CD1c-positive myeloid dendritic cell (primary cell): ENCODE measurements around the gene PBX4.
"Not testable (repeated sequence)": the region's sequence is repeated elsewhere in the genome, so short reads cannot be mapped to it uniquely, and the experiment has no call there.

Source experiments
- DNase-seq: peaks from one replicate; pipeline ENCODE4 v3.0.0-alpha.2; 2016; ENCODE audit errors: extremely low spot score

PBX4 gene

DNA sequence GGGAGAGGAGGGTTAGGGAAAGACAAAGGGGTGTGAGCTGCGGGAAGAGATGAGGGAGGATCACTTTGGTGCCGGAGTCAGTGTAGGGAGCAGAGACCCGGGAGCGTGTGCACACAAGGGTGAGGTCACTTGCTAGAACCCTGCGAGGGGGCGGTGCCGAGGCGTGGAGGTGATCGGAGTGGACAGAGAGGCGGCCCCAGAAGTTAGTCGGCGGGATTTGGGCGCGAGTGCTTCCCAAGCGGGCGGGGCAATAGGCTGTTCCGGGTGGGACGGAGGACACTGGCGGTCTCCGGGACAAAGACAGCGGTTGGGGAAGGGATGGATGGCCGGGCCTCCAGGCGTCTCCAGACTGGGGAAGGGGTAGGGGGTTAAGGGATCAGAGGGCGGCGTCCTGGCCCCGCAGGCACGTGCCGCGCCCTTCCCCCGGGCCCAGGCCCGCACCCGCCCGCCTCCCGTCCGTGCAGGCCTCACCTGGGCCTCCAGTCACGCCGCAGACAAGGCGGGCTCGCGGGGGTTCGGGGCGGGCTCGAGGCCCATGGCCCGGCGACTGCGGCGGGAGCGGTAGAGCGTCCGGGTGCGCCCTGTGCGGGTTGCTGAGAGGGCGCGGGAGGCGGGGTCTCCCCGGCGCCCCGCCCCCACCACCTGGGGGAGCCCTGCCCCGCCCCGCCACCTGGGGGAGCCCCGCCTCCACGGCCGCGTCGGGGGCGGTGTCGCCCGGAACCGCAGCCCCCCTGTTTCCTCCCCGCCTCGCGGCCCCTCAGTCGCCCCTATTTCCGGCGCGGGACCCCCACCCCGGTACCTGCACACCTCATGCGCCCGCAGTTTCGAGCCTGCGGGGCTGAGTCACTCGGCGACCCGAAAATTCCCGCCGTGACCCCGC, 9.4 kb upstream of the PBX4 start, which contains the start of gene LPAR2:
LPAR2 (minus strand) TSS at position 600 of the 880 bp plus-strand sequence. CDS start 945 bp downstream, outside the sequence.
- peak; percentile 54 for DNase-seq

DNA sequence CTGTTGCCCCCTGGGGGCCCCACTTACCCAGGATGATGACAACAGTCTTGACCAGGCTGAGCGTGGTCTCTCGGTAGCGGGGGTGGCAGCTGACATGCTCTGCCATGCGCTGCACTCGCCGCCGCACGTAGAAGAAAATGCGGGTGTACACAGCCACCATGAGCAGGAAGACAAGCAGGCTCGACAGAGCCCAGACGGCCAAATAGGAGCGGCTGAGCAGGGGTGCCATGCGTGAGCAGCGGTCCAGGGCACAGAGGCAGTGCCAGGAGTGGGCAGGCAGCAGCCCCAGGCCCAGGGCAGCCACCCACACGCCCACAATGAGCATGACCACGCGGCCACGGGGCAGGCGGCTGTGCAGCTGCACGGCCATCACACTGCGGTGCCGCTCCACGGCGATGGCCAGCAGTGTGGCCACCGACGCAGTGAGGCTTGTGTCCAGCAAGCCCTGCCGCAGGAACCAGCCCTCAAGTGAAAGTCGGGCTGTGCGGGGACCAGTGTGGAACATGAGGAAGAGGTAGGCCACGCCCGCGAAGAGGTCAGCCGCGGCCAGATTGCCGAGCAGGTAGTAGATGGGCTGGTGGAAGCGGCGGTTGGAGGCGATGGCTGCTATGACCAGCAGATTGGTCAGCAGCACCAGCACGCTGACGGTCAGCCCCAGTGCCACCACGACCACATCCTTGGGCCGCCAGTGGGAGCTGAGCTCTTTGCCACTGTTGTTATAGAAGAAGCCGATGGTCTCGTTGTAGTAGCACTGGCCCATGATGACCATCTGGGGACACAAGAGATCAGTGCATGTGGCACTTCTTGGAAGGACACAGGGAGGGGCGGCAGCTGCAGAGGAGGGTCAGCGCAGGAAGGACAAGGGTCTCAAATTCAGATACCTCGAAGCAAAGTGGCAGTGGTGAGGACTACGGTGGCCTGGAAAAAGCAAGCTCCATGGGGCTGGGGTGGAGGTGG, 8.3 kb upstream of the PBX4 start:
- DNase-seq, result no peak

DNA sequence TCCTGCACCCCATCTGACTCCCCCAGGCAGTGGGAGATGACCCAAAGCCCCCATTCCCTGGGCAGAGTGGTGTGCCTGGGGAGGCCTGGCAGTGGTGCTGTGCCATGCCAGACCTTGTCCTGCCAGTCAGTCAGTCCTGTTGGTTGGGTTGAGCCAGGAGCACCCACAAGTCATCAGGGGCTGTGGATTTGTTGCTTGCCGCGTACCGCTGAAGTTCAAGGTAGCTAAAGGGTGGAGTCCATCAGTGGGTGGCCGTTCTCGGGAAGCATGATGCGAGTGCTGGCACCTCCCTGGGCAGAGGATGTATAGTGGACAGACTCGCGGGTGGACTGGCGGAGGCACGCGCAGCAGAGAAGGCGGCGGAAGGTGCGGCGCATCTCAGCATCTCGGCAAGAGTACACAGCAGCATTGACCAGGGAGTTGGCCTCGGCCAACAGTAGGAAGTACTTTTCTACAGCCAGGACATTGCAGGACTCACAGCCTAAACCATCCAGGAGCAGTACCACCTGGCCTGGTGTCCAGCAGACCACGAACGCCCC, 5.6 kb upstream of the PBX4 start:
- no peak for DNase-seq

DNA sequence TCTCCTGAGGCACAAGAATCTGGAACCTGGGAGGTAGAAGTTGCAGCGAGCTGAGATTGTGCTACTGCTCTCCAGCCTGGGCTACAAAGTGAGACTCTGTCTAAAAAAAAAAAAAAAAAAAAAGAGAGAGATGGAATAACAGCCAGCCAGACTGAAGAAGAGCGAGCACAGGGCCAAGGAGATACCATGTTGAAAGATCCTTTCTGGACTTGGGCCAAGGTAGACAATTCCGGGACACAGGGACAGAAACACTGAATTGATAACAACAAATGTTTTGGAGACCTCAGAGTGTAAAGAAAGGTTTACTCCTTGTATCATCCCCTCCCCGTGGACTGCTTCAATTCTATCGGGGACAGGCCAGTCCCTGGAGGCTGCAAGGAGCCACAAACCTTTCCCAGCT, 4.9 kb upstream of the PBX4 start:
- no peak for DNase-seq

DNA sequence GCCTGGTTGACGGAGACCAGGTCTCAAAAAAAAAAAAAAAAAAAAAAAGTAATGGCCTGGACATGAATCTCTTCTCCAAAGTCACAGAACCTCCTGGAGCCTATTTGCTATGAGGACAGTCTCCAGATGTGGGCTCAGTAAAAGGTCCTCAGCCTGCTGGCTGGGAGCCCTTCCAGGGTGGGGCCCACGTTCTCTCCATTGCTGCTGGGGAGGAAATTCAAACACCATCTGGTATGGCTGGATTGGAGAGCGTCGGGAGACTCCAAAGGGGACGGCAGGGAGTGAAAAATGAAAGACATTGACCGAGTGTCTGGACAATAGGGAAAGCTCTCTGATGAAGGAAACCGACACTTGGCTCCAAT, 1.3 kb upstream of the PBX4 start:
- no peak for DNase-seq

DNA sequence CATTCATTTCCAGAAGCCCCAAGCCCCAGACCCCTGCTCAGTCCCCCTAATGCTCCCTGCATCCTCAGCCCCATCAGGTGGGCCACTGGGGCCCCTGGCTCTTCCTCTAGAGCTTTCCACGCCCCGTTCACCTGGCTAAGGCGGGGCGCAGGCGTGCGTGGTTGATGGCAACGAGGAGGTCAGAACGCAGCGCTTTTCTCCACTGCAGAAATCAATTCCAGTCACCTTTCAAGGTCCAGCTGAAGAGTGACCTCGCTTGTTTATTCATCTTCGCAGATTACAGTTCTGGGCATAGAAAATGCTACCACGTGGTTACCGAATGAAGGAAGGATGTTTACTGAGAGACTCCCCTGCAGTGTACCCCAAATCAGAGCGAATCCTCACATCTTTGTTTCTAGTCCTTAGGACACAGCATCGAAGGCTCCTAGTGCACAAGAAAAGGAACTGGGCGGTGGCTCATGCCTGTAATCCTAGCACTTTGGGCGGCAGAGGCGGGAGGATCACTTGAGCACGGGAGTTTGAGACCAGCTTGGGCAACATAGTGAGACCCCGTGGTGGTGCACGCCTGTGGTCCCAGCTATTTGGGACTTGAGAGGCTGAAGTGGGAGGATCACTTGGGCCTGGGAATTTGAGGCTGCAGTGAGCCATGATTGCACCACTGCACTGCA, 828 bp upstream of the PBX4 start:
- DNase-seq, result peak; percentile 34

DNA sequence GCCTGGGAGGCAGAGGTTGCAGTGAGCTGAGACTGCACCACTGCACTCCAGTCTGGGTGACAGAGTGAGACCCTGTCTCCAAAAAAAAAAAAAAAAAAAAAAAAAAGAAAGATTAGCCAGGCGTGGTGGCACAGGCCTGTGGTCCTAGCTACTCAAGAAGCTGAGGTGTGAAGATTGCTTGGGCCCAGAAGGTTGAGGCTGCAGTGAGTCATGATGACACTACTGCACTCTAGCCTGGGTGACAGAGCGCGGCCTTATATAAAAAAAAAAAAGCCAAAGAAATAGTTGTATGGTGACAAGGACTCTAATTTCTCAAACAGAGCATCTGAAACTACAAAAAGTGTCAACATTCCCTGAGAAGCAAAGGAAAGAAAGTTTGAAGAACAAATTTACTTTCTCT, 3.4 kb downstream of the PBX4 start:
- DNase-seq, result no peak

DNA sequence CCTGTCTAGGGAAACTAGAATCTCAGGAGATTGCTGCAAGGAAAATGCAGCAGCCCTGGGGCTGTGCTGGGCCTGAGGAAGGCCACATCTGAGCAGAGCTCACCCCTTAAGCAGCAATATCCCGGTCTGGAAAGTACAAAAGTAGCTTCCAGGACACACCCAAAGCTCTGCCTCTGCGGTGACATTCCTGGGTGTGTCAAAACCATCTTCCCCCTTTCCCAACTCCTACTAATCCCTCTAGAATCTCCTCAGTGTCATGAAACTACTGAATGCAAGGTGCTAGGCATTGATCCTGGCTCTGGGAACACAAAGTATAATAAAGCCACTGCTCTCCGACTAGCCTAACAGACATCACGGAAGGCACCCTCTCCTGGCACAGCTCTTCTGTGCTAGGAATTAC, 5.0 kb downstream of the PBX4 start:
- no peak for DNase-seq

DNA sequence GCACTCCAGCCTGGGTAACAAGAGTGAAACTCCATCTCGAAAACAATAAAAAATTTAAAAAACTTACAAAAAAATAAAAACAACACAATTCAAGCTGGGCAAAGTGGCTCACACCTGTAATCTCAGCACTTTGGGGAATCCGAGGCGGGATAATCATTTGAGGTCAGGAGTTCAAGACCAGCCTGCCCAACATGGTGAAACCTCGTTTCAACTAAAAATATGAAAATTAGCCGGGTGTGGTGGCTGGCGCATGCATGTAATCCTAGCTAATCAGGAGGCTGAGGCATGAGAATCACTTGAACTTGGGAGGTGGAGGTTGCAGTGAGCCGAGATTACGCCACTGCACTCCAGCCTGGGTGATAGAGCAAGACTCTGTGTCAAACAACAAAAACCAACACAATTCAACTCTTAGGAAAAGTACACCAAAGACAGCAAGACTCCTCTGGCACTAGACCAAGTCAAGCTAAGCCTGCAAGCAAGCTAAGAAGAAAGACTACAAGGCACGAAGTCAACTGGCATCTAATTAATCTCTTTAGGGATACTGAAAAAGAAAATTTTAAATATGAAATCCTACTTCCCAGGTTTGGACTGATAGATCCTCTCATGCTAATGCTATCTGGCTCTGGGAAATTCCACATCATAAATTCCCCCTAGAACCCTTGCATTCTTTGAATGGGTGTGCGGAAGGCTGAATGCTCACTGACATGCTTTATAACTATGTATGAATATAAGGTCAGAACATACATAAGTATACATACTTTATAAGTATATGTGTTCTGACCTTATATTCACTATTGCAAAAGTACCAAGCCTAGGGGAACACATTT, 7.9 kb downstream of the PBX4 start:
- no peak for DNase-seq

DNA sequence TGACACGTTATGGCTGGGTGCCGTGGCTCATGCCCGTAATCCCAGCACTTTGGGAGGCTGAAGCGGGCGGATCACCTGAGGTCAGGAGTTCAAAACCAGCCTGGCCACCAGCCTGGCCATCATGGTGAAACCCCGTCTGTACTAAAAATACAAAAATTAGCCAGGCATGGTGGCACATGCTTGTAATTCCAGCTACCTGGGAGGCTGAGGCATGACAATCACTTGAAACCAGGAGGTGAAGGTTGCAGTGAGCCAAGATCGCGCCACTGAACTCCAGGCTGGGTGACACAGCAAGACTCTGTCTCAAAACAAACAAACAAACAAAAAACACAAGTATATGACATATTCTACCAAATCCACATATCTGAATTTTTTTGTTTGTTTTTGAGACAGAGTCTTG, 11.8 kb downstream of the PBX4 start:
- DNase-seq, result not testable (repeated sequence)

DNA sequence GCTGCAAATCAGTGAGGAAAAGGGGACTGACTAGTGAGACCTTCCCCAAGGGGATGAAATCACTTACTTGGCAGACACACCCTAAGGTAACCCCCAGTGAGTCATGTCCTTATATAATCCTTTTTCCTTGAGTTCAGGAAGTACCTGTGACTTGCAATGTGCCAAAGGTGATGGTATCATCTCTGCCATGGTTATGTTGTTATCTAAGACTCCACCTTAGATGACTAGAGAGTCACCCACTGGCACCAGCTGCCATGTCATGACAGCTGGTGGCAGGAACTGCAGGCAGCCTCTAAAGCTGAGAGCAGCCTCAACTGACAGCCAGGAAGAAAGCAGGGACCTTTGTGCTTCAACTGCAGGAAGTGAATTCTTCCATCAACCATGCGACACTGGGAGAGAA, 12.5 kb downstream of the PBX4 start:
- DNase-seq, result no peak

DNA sequence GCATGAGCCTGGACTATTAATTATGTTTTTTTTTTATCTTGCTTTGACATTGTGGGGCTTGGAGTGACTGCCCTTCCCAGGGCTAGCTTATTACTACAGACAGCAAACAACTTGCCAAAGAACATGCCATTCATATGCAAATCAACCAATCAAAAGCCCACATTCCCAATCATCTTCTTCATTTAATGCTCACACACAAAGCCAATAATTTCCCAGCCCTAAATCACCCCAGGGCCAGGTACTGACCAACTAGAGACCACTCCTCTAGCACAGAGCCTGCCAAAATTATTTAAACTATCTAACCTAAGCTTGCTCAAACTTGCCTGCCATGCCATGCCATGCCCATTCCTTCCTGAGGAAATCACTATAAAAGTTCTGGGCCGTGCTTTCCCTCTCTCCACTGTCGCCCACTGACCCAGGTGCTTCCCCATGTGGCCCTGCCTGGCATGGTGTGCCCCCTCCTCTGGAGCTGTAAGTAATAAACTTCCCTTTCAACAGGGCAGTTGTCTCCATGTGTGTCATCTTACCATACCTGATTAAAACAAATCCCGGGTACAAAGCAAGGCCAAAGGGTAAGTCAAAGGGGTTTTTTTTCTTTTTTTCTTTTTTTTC, 15.7 kb downstream of the PBX4 start:
- no peak for DNase-seq

DNA sequence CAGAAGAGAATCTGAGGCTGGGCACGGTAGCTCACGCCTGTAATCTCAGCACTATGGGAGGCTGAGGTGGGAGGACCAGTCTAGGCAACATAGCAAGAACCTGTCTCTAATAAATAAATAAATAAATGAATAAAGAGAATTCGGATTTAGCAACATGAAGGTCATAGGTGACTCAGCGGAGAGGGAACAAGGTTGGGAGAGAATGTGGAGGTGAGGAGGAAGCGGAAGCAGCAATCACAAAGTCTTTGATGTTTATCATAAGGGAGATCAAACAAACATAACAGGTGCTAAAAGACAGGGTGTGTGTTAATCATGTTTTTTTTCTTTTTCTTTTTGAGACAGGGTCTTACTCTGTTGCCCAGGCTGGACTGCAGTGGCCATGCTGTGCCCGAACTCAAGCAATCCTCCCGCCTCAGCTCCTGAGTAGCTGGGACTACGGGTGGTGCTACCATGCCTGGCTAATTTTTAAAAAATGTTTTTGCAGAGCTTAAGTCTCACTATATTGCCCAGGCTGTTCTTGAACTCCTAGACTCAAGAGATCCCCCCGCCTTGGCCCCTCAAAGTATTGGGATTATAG, 16.3 kb downstream of the PBX4 start:
- DNase-seq, result no peak

DNA sequence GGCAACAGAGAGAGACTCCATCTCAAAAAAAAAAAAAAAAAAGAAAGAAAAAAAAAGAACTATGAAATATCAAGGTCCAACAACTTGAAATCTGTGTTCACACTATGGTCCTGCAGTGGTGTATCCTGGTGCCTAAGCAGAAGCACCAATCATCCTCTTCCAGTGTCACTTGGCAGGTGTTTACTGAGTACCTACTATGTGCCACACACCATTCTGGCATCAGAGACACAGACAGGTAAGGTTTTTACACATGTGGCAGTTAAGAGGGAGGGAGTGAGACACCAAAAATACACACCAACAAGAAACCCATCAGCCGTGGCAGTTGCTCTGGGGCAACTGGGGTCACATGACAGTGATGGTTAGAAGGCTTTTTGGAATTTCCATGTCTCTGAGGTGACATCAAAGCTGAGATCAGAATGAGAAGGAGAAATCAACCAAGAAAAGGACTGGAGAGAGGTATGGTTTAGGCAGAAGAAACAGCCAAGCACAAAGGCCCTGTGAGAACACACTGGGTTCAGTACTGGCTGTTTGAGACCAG, 17.6 kb downstream of the PBX4 start:
- no peak for DNase-seq

DNA sequence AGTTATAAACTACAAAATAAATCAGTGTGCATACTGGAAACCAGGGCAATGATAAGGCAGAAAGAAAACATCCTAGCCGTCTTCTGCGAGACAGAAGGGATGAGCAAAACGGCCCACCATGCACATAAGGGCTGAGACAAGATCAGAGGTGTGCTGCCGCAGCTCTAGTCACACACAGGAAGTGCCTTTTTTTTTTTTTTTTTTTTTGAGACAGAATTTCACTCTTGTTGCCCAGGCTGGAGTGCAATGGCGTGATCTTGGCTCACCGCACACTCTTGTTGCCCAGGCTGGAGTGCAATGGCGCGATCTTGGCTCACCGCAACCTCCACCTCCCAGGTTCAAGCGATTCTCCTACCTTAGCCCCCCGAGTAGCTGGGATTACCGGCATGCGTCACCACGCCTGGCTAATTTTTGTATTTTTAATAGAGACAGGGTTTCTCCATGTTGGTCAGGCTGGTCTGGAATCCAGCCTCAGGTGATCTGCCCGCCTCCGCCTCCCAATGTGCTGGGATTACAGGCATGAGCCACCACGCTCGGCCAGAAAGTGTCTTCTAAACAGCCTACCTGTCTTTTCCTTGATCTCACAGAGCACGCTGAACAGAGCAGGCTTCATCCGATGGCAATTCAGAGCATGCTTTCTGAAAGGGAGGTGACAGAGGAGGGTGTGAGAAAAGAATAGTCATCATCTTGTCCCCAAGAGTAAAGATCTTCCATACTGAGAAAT, 19.6 kb downstream of the PBX4 start:
- DNase-seq, result not testable (repeated sequence)

DNA sequence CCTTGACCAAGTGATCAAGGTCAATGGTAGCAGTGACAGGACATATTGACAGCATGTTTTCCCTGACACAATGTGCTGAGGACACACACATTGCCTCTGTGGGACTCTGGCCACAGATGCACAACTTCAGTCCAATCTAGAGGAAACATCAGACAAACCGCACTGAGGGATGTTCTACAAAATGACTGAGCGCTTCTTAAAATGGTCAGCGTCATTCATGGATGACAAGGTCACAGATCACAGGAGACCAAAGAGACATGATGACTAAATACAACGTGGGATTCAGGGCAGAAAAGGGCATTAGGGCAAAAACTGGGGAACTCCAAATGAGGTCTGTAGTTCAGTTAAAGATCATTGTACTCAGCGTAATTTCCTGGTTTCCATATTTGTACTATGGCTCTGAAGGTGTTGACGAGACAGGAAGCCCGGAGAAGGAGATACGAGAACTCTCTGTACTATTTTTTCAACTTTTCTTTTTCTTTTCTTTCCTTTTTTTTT, 20.6 kb downstream of the PBX4 start:
- peak; percentile 78 for DNase-seq

DNA sequence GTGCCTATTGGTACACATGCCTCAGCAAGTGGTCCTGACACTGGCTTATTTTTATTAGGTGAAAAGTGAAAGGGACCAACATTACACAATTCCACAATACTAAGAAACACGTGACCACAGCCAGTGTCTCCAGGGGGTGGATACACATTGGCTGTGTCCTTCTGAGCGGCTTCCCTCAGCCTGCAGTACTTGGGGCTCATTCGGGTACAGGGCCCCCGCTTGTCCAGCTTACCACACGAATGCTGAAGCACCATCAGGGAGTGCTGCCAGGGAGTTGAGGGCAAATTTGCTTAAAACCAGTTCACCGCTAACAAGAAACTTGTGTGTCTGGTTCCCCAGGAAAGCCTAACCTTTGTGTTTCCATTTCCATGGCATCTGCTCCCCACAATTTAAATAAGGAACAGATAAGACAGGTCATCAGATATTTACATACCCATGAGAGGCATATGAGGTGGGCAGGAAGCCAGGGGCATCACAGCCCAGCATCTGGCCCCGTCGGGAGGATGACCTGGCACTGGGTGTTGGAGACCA, 23.3 kb downstream of the PBX4 start:
- DNase-seq, result peak; percentile 38

DNA sequence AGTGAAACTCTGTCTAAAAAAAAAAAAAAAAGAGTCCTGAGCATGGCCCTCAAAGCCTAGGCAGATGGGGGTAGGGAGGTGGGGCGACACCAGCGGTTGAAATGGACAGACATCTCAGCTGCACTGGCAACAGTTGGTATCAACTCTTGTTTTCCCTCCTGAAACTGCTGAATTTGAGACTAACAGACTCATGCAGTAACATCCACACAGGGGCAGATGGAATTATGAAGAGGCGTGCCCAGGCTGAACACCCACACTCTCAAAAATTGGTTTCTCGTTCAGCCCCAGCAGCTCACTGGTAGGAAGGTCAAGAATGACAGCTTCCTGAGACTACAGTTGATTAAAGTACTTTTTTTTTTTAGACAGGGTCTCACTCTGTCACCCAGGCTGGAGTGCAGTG, 24.1 kb downstream of the PBX4 start:
- DNase-seq, result peak; percentile 44

DNA sequence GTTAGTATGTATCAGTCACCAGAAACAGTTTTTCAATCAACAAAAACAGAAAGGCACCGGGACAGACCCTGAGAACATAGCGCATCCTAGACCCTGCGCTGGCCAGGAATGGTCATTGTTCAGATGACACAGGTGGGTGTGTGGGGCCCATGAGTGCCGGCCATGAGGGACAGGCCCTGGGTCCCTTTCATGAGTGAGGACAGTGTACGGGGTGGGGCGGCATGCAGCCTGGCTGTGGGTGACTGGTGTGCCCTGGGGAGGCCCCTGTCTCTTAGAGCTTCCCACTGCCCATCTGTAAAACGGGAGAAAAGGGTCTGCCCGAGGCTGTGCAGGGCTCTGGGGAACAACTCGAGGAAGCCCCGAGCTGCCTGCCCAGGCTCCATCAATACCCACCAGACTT, 25.8 kb downstream of the PBX4 start:
- DNase-seq, result no peak
